Gastrocnemius medialis (tissue), 4 donors: ENCODE data around the gene PBX1. TPM values are rescaled to one million over a fixed set of nuclear protein-coding genes. Genes with fewer than 3 reads are reported as not detected.
A peak's percentile ranks its signal among the peaks of the same experiment; 100 is the strongest.

Source experiments
- ATAC-seq, 2 donors: fragments of 150-250 bp; one replicate each; pipeline ENCODE4 v1.9.1; 2016
- DNase-seq, 2 donors: peaks; one replicate each; pipeline ENCODE4 v3.0.0-alpha.2; 2019
- H3K27ac ChIP-seq, 4 donors: fragments of 200-600 bp; sonication (generic); 1 replicate in 1 of 4; 2 replicates in 3 of 4; pipeline ENCODE4 v1.5.1; 2016 to 2018; ENCODE audit warnings: mild to moderate bottlenecking in 2 of 4, moderate library complexity in 1 of 4
- H3K27me3 ChIP-seq, 3 donors: fragments of 200-600 bp; sonication (generic) in 2 of 3; 1 replicate in 1 of 3; 2 replicates in 2 of 3; pipeline versions ENCODE4 v1.5.1 to v1.6.0; 2016 to 2019; ENCODE audit warnings: mild to moderate bottlenecking in 1 of 3, moderate library complexity in 1 of 3
- H3K36me3 ChIP-seq, 2 donors: fragments of 200-600 bp; sonication (generic) in 1 of 2; one replicate each; pipeline ENCODE4 v1.5.1; 2017 to 2018
- H3K4me1 ChIP-seq, 2 donors: fragments of 200-600 bp; sonication (generic) in 1 of 2; one replicate each; pipeline ENCODE4 v1.5.1; 2016 to 2017; ENCODE audit warnings: mild to moderate bottlenecking in 2 of 2
- H3K4me3 ChIP-seq, 4 donors: fragments of 200-600 bp; sonication (generic) in 3 of 4; 1 replicate in 1 of 4; 2 replicates in 3 of 4; pipeline ENCODE4 v1.5.1; 2016 to 2019; ENCODE audit warnings: mild to moderate bottlenecking in 2 of 4
- H3K9me3 ChIP-seq, 3 donors: fragments of 200-600 bp; sonication (generic) in 2 of 3; 1 replicate in 1 of 3; 2 replicates in 2 of 3; pipeline ENCODE4 v1.5.1; 2016 to 2019
- POLR2A ChIP-seq, 2 donors: fragments of 450-650 bp; IDR thresholded peaks; one replicate each; pipeline ENCODE4 v1.6.1; 2017; ENCODE audit warnings: antibody characterized with exemption in 2 of 2, mild to moderate bottlenecking in 2 of 2, moderate library complexity in 2 of 2
- in situ Hi-C, 4 donors: fragments of 200-750 bp; cut with MboI; loops; one replicate each; pipeline versions ENCODE4 v1.15.0 to v1.8.0; 2017; ENCODE audit warnings: low sequenced_read_pairs in 4 of 4
- intact Hi-C: fragments of 100-400 bp; cut with DNase I; formaldehyde crosslinking; loops from one replicate; pipeline ENCODE4 v1.15.1; 2023; ENCODE audit warnings: low total_unique reads
- total RNA-seq, 4 donors: library from RNA; depleted of rRNA; stranded (reverse); fragments of >200 nt; gene quantifications; one replicate each; pipeline versions ENCODE4 v1.1.0 to v1.2.3, GENCODE V29; 2016
- TF ChIP-seq, protein P1 (sequence below), 5 experiments: fragments of 450-650 bp in 3 of 5; fragments of 200-600 bp in 2 of 5; sonication (generic) in 2 of 5; IDR thresholded peaks in 4 of 5; conservative IDR thresholded peaks in 1 of 5; 1 replicate in 4 of 5; 2 replicates in 1 of 5; pipeline ENCODE4 v1.5.1; 2016 to 2019; ENCODE audit warnings: antibody characterized with exemption in 5 of 5, mild to moderate bottlenecking in 3 of 5, moderate library complexity in 3 of 5

The PBX1 gene
- total RNA-seq, 4 donors from 2014 or later: 21.7 to 36.5 (median 29.0) TPM

- Histone ChIP-seq H3K36me3 (no peaks in the 10 kb centered on the region), H3K4me3 (no peak overlapping the region), H3K4me1 (peaks cover 34 to 41% of the 10 kb centered on the region in 2 donors), H3K27ac (peak overlapping the region in 3 of 4 donors; percentile 12 to 74 (median 57)), H3K9me3 (no peaks in the 10 kb centered on the region), H3K27me3 (no peaks in the 10 kb centered on the region)
- DNase-seq: no peak
- ATAC-seq: no peak
- in situ Hi-C loops: no loop called here
- intact Hi-C loops: no loop called here
- TF ChIP-seq POLR2A (IDR thresholded peaks at IDR 0.05): no peak
- TF ChIP-seq, protein P1, sequence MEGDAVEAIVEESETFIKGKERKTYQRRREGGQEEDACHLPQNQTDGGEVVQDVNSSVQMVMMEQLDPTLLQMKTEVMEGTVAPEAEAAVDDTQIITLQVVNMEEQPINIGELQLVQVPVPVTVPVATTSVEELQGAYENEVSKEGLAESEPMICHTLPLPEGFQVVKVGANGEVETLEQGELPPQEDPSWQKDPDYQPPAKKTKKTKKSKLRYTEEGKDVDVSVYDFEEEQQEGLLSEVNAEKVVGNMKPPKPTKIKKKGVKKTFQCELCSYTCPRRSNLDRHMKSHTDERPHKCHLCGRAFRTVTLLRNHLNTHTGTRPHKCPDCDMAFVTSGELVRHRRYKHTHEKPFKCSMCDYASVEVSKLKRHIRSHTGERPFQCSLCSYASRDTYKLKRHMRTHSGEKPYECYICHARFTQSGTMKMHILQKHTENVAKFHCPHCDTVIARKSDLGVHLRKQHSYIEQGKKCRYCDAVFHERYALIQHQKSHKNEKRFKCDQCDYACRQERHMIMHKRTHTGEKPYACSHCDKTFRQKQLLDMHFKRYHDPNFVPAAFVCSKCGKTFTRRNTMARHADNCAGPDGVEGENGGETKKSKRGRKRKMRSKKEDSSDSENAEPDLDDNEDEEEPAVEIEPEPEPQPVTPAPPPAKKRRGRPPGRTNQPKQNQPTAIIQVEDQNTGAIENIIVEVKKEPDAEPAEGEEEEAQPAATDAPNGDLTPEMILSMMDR (IDR thresholded peaks at IDR 0.05 in 4 of 5, conservative IDR thresholded peaks at IDR 0.05 in 1 of 5): no peak
Observed at GRCh38 chr1:164578479-164579200, 19.7 kb downstream of the PBX1 start.

DNA sequence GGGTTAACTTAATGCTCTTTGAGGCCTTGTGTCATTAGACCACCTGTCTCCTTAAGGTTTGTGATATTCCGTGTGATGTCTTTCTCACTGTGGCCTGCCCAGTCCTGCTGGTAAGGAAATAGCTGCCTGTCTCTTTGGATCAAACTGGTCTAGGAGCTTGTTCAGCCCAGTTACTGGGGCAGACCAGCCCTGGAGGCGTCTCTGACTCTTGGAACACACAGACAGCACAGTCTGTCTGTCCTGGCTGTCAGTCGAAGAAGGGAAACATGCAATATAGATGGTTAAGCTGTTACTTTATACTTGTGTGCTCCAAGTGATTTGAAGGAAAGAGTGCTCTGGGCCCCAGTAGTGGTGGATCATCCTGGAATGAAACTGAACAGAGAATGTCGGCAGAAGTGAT, 20.4 kb downstream of the PBX1 start:
- Histone ChIP-seq H3K27me3 (no peaks in the 10 kb centered on the region), H3K9me3 (no peaks in the 10 kb centered on the region), H3K4me3 (no peak overlapping the region), H3K27ac (peak overlapping the region; percentile 30 to 74 (median 53)), H3K36me3 (no peaks in the 10 kb centered on the region), H3K4me1 (peaks cover 28 to 39% of the 10 kb centered on the region in 2 donors)
- ATAC-seq: peak in 1 of 2 donors; percentile 14
- in situ Hi-C loops (no loop called here), intact Hi-C loops (no loop called here)
- no peak for DNase-seq
- TF ChIP-seq, protein P1 (IDR thresholded peaks at IDR 0.05 in 4 of 5, conservative IDR thresholded peaks at IDR 0.05 in 1 of 5): no peak
- TF ChIP-seq POLR2A (IDR thresholded peaks at IDR 0.05): no peak

DNA sequence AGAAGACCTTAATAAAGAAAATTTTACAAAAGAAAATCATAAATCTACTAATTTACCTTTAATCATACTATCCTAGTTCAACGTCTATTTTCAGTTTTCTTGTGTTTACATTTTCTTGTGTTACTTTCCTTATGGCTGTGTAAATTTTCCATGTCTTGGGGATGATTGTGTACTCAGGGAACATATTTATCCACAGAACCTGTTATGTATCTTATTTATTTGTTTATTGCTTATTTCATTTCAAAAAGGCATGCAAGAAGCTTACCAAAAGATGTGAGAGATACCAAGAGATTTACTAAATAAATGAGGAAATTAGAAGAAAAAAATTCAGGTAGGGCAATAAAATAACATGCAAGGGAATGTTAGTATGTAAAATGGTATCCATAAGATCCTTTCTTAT, 22.8 kb downstream of the PBX1 start:
- ATAC-seq (no peak), DNase-seq (no peak)
- Histone ChIP-seq H3K36me3 (no peaks in the 10 kb centered on the region), H3K9me3 (no peaks in the 10 kb centered on the region), H3K27me3 (no peaks in the 10 kb centered on the region), H3K27ac (no peak overlapping the region), H3K4me1 (peaks cover 29 to 33% of the 10 kb centered on the region in 2 donors), H3K4me3 (no peak overlapping the region)
- intact Hi-C loops: no loop called here
- TF ChIP-seq, protein P1 (IDR thresholded peaks at IDR 0.05 in 4 of 5, conservative IDR thresholded peaks at IDR 0.05 in 1 of 5): no peak
- TF ChIP-seq POLR2A (IDR thresholded peaks at IDR 0.05): no peak
- in situ Hi-C loops: no loop called here

DNA sequence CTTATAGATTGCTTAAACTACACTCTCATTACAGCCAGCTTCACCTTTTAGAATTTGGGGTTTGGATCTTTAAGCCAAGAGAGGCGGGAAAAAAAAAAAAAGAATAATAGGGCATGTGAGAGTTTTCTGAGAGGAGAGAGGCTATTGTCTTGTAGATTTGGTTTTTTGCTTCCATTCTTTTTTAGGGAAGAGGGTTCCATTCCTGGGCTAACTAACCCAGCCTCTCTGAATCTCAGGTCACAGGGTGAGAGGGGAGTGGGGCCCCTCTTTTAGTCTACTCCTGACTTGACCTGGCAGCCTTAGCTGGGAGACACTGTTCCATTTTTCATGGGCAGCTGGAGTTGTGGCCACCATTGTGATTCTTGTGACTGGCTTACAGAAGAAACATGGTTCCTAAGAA, 24.2 kb downstream of the PBX1 start:
- in situ Hi-C loops: no loop called here

More for the DNA sequence above, 24.2 kb downstream of the PBX1 start:
- Histone ChIP-seq H3K36me3 (no peaks in the 10 kb centered on the region), H3K4me1 (peaks cover 28 to 32% of the 10 kb centered on the region in 2 donors), H3K27ac (no peak overlapping the region), H3K9me3 (no peaks in the 10 kb centered on the region), H3K4me3 (no peak overlapping the region), H3K27me3 (no peaks in the 10 kb centered on the region)
- no peak for DNase-seq
- intact Hi-C loops: no loop called here
- TF ChIP-seq, protein P1 (IDR thresholded peaks at IDR 0.05 in 4 of 5, conservative IDR thresholded peaks at IDR 0.05 in 1 of 5): no peak
- TF ChIP-seq POLR2A (IDR thresholded peaks at IDR 0.05): no peak
- no peak for ATAC-seq
